Suprapubic skin (tissue), 4 donors: ENCODE measurements around the gene GNB1L. TPM values are rescaled to one million over a fixed set of nuclear protein-coding genes. Genes with fewer than 3 reads are reported as not detected.

Experiments
- DNase-seq, 2 donors: peaks; one replicate each; pipeline ENCODE4 v3.0.0-alpha.2; 2019; ENCODE audit warnings: low spot score in 2 of 2
- H3K27ac ChIP-seq: fragments of 200-600 bp; sonication (generic); one replicate; pipeline ENCODE4 v1.5.1; 2019
- H3K27me3 ChIP-seq: fragments of 200-600 bp; sonication (generic); one replicate; pipeline ENCODE4 v1.5.1; 2019
- H3K36me3 ChIP-seq: fragments of 200-600 bp; sonication (generic); one replicate; pipeline ENCODE4 v1.5.1; 2019
- H3K4me1 ChIP-seq: fragments of 200-600 bp; sonication (generic); one replicate; pipeline ENCODE4 v1.5.1; 2019
- H3K4me3 ChIP-seq: fragments of 200-600 bp; sonication (generic); one replicate; pipeline ENCODE4 v1.5.1; 2019; ENCODE audit warnings: mild to moderate bottlenecking
- H3K9me3 ChIP-seq: fragments of 200-600 bp; sonication (generic); one replicate; pipeline ENCODE4 v1.5.1; 2019
- EP300 ChIP-seq: sonication (generic); formaldehyde crosslinking; IDR thresholded peaks from one replicate; pipeline ENCODE4 v1.6.1; 2017; ENCODE audit warnings: antibody characterized with exemption
- POLR2A ChIP-seq, 2 donors: fragments of 450-650 bp; IDR thresholded peaks; one replicate each; pipeline ENCODE4 v1.6.1; 2017; ENCODE audit warnings: antibody characterized with exemption in 2 of 2, mild to moderate bottlenecking in 2 of 2, moderate library complexity in 2 of 2
- POLR2AphosphoS5 ChIP-seq, 3 donors: sonication (generic); formaldehyde crosslinking; IDR thresholded peaks; one replicate each; pipeline ENCODE4 v1.6.1; 2017; ENCODE audit warnings: antibody characterized with exemption in 3 of 3
- WGBS: methylation state at CpG from one replicate; pipeline ENCODE4 v1.1.5; 2018; 5-methylcytosine and 5-hydroxymethylcytosine counted together
- total RNA-seq, 4 donors: library from RNA; depleted of rRNA; stranded (reverse); fragments of >200 nt; gene quantifications; one replicate each; pipeline ENCODE4 v1.1.0, GENCODE V29; 2016
- TF ChIP-seq, protein P1 (sequence below), 2 donors: fragments of 200-600 bp in 1 of 2; fragments of 450-650 bp in 1 of 2; sonication (generic) in 1 of 2; IDR thresholded peaks; one replicate each; pipeline ENCODE4 v1.5.1; 2016 to 2019; ENCODE audit warnings: antibody characterized with exemption in 2 of 2, mild to moderate bottlenecking in 1 of 2, moderate library complexity in 1 of 2

The GNB1L gene
- total RNA-seq, 4 donors from 2014 or later, result 6.3 to 14.6 (median 10.9) TPM

GRCh38 chr22:19757985-19758895, 96.4 kb downstream of the GNB1L start:
- peak overlapping the region; percentile 51 for H3K4me3 ChIP-seq
- H3K27me3 ChIP-seq, result peaks cover 66% of the 10 kb centered on the region
- no peak overlapping the region for H3K27ac ChIP-seq
- 74% methylated on average over 34 of the region's 43 CpGs for WGBS
- H3K4me1 ChIP-seq, result peaks cover 68% of the 10 kb centered on the region
- TF ChIP-seq POLR2AphosphoS5 (IDR thresholded peaks at IDR 0.05) (no peak), POLR2A (IDR thresholded peaks at IDR 0.05) (no peak), EP300 (no peak)
- TF ChIP-seq, protein P1, sequence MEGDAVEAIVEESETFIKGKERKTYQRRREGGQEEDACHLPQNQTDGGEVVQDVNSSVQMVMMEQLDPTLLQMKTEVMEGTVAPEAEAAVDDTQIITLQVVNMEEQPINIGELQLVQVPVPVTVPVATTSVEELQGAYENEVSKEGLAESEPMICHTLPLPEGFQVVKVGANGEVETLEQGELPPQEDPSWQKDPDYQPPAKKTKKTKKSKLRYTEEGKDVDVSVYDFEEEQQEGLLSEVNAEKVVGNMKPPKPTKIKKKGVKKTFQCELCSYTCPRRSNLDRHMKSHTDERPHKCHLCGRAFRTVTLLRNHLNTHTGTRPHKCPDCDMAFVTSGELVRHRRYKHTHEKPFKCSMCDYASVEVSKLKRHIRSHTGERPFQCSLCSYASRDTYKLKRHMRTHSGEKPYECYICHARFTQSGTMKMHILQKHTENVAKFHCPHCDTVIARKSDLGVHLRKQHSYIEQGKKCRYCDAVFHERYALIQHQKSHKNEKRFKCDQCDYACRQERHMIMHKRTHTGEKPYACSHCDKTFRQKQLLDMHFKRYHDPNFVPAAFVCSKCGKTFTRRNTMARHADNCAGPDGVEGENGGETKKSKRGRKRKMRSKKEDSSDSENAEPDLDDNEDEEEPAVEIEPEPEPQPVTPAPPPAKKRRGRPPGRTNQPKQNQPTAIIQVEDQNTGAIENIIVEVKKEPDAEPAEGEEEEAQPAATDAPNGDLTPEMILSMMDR (IDR thresholded peaks at IDR 0.05), result no peak
- DNase-seq, result no peak
- H3K9me3 ChIP-seq, result no peaks in the 10 kb centered on the region
- no peaks in the 10 kb centered on the region for H3K36me3 ChIP-seq

DNA sequence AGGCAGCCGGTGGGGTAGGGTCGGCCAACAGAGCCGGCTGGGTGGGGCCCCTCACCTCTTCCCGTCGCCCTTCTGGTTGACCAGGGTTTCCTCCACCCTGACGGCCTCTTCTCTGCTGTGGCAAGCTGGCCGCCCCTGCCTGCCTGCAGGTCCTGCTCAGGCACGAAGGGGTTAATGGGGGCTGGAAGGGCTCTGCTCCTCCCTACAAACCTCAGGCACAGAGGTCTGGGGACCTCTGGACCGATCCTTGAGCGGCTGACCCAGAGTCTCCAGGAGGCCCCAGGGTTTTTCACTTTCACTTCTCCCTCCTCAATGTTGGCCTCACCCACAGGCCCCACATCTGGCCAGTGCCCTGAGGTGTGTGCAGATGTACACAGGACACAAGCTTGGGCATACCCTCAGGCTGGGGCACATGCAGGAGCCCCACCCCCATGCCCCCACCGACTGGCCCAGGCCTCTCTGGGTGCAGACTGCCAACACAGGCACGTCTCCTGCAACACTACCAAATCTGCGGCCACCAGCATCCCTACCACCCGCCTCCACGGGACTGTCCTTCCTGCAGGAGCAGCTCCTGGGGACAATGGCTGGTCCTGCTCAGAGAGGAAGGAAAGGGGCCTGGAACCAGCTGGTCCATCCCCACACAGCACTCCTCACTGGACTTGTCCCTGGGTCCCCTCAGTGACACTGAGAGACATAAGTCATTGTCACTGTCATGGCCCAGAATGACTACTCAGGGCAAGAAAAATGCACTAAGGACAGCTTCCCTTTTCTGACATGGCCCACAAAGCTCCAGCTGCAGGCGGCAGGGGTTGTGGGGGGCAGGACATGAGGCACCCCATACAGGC, 97.3 kb downstream of the GNB1L start:
- no peak for DNase-seq
- H3K9me3 ChIP-seq, result no peaks in the 10 kb centered on the region
- H3K27ac ChIP-seq, result no peak overlapping the region
- WGBS, result 15% methylated on average over 4 of the region's 16 CpGs
- H3K4me1 ChIP-seq, result peaks cover 66% of the 10 kb centered on the region
- peak overlapping the region; percentile 44 for H3K4me3 ChIP-seq
- H3K27me3 ChIP-seq, result peaks cover 59% of the 10 kb centered on the region
- TF ChIP-seq, protein P1 (IDR thresholded peaks at IDR 0.05), result no peak
- no peak for TF ChIP-seq EP300
- no peak for TF ChIP-seq POLR2AphosphoS5 (IDR thresholded peaks at IDR 0.05)
- TF ChIP-seq POLR2A (IDR thresholded peaks at IDR 0.05), result no peak
- no peaks in the 10 kb centered on the region for H3K36me3 ChIP-seq

GRCh38 chr22:19756288-19757128, 98.2 kb downstream of the GNB1L start:
- Histone ChIP-seq H3K36me3 (no peaks in the 10 kb centered on the region), H3K4me1 (peaks cover 58% of the 10 kb centered on the region), H3K27me3 (peaks cover 54% of the 10 kb centered on the region), H3K9me3 (no peaks in the 10 kb centered on the region), H3K4me3 (peak overlapping the region; percentile 44), H3K27ac (no peak overlapping the region)
- 17% methylated on average over 17 of the region's 76 CpGs for WGBS
- DNase-seq, result no peak
- TF ChIP-seq, protein P1 (IDR thresholded peaks at IDR 0.05), result peak; percentile 21 to 51
- no peak for TF ChIP-seq POLR2A (IDR thresholded peaks at IDR 0.05)
- no peak for TF ChIP-seq EP300
- no peak for TF ChIP-seq POLR2AphosphoS5 (IDR thresholded peaks at IDR 0.05)

GRCh38 chr22:19755722-19756287, 98.9 kb downstream of the GNB1L start:
- Histone ChIP-seq H3K4me1 (peaks cover 53% of the 10 kb centered on the region), H3K36me3 (no peaks in the 10 kb centered on the region), H3K4me3 (peak overlapping the region; percentile 44), H3K9me3 (no peaks in the 10 kb centered on the region), H3K27me3 (peaks cover 52% of the 10 kb centered on the region), H3K27ac (no peak overlapping the region)
- TF ChIP-seq POLR2A (IDR thresholded peaks at IDR 0.05) (no peak), POLR2AphosphoS5 (IDR thresholded peaks at IDR 0.05) (no peak), EP300 (no peak)
- TF ChIP-seq, protein P1 (IDR thresholded peaks at IDR 0.05), result no peak
- WGBS, result 20% methylated on average over 12 of the region's 26 CpGs
- DNase-seq, result no peak
